Stimulated activated CD4-positive, alpha-beta T cell treated with anti-CD3 and anti-CD28 coated beads, Interleukin-4, amount 100 ng/mL, for 48 hours (primary cell): ENCODE results near the gene HIVEP1.
"Not testable (repeated sequence)": the region's sequence is repeated elsewhere in the genome, so short reads cannot be mapped to it uniquely, and the experiment has no call there.

ENCODE experiments used
- DNase-seq, 2 donors: peaks; one replicate each; pipeline ENCODE4 v3.0.0-alpha.2; 2020; ENCODE audit warnings: low read depth in 2 of 2

HIVEP1 gene

GRCh38 chr6:12116978-12117377 lies 104.9 kb downstream of the HIVEP1 start:
- no peak for DNase-seq

GRCh38 chr6:12118607-12119006 lies 106.5 kb downstream of the HIVEP1 start:
- DNase-seq, result no peak

GRCh38 chr6:12119085-12119588 lies 107.0 kb downstream of the HIVEP1 start:
- DNase-seq, result peak in 1 of 2 donors; percentile 30

GRCh38 chr6:12125396-12125795 lies 113.3 kb downstream of the HIVEP1 start:
- DNase-seq, result no peak

GRCh38 chr6:12126051-12126450 lies 113.9 kb downstream of the HIVEP1 start:
- DNase-seq, result no peak

GRCh38 chr6:12129523-12129922 lies 117.4 kb downstream of the HIVEP1 start:
- no peak for DNase-seq

DNA sequence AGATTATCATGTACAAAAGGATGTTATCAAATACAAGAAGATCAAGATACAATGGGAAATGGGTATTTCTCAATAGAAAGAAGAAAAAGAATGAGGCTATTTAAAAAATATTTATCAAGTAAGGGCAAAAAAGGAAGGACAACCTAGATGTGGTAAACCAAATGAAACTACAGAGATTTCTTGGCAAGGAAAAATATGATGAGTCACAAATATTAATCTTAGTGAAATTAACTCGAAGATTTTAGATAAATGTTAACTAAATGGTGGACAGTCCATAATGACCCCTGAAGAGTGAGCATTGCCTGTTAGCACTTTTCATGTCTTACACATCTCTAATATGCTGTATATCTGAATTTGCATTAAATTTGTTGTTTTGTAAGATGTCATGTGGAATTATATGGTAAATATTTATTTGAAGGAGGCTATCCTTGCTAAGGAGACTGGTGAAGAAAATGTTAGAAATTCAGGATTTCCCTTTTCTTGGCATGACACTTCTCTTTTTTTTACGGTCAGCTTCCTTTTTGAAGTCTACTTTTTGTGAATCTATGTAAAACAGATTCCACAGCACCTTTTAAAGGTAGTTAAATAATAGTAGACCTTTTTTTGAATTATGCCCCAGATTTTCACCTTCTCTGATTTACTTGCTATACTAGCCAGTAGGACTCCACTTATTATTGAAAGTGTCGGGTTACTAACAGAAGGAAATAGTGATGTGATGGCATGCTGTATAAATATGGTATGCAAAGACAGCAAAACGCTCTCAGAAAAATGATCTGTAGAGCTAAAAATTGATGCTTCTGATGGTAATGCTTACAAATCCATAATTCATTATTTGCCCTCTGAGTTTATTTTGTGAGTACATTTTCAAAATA lies 120.5 kb downstream of the HIVEP1 start:
- DNase-seq, result no peak

- DNase-seq, result no peak
Measured at GRCh38 chr6:12134581-12134980, 122.5 kb downstream of the HIVEP1 start.

- no peak for DNase-seq
Measured at GRCh38 chr6:12134991-12135390, 122.9 kb downstream of the HIVEP1 start.

GRCh38 chr6:12136905-12137304 lies 124.8 kb downstream of the HIVEP1 start:
- DNase-seq, result no peak

GRCh38 chr6:12137480-12137879 lies 125.4 kb downstream of the HIVEP1 start:
- no peak for DNase-seq

DNA sequence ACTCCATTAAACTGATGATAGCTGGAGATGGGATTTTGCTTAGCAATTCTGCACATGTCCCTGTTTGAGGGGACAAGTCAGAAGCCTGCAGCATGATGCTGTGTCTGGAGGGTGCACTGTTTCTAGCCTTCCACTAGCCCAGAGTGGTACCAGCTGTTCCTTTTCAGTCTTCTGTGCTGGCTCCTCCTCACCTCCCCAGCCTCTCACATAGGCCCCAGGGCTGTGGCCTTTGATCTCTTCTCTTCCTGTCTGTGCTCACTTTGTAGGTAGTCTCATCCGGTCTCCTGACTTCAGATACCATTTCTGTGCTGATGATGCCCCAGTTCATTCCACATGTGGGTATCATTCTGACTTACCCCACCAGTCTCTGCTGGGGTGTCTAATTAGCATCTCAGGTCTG lies 126.3 kb downstream of the HIVEP1 start:
- DNase-seq, result no peak

- DNase-seq, result no peak
Measured at GRCh38 chr6:12138936-12139335, 126.8 kb downstream of the HIVEP1 start.

GRCh38 chr6:12147557-12148316 lies 135.6 kb downstream of the HIVEP1 start:
- no peak for DNase-seq

DNA sequence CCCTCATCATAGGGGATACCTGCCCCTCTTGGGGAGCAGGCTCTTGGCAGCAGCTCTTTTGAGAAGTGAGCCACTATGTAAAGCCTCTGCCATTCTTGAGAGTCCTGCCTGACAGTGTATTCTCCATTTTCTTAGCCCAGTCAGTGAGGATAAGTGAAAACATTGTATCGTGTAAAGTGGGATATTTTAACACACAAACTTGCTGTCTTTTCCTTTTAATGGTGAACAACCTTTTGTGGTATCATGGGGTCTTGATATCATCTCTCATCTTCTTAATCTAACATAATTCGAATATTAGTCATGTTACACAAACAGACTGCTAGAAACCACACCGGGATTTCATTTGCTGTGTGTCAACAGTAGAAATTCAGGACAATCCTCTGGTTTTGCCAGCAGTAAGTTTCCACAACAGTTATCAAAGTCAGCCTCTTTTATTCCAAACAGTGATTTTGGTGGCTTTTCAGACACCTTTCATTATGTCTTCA lies 136.2 kb downstream of the HIVEP1 start:
- DNase-seq, result no peak

DNA sequence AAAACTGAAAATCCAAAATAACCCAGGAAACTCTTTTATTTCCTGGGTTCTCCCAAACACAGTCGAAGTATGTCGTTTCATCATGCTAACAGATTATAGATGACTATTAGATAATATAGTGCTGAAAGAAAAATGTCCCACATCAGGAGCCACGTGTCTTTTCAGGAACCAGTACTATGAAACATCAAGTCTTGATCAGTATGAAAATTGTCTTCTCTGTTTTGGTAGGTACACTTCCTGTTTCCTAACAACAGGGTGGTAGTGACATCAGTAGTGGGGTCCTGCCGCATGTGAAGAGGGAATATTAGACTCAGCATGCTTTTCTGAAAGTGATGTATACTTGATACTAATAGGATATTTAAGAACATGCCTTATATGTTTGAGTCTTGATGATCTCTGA lies 136.7 kb downstream of the HIVEP1 start:
- no peak for DNase-seq

GRCh38 chr6:12149944-12150510 lies 137.9 kb downstream of the HIVEP1 start:
- no peak for DNase-seq

GRCh38 chr6:12150812-12151432 lies 138.8 kb downstream of the HIVEP1 start:
- DNase-seq, result peak in 1 of 2 donors; percentile 30

GRCh38 chr6:12151433-12151820 lies 139.3 kb downstream of the HIVEP1 start:
- no peak for DNase-seq

DNA sequence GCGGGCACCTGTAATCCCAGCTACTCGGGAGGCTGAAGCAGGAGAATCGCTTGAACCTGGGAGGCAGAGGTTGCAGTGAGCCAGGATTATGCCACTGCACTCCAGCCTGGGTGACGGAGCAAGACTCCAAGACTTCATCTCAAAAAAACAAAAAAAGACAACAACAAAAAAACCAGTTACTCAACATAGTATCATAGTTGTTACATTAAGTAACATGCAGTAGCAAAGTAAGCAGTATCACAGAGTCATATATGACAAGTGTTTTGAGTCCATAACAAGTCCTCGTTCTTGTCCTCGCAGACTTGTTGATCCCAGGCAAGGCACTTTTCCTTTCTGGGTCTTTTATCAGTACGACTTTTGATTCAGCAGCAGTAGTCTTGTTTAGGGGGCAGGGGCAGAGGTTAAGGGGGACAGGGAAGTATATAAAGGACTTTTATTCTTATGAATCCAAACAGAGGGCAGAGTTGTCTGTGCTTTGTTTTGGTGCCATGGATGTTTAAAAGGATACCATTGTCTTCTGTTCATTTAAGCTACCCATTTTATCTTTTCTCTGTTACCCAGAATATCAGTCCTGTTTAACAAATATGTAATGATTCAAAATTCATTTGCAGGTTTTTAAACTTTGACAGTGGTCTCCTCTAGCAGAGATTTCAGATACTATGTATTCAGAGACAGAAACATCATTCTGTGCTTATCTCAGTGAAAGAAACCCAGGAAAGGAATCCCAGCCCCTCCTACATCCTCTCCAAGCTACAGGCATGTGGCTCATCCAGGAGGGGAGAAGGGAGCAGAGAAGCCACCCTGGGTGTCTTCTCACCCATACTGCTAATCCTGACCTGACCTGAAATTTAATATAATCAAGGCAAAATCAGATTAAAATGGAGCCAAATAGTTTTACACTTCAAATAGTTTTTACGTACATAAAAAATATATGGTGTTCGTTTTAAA lies 140.2 kb downstream of the HIVEP1 start:
- no peak for DNase-seq

GRCh38 chr6:12155769-12156168 lies 143.7 kb downstream of the HIVEP1 start:
- not testable (repeated sequence) for DNase-seq
